Cardiac muscle cell (in vitro differentiated cells and primary cell): Measurements from ENCODE around the gene NOS1. TPM values are rescaled to one million over a fixed set of nuclear protein-coding genes. Genes with fewer than 3 reads are reported as not detected.

ENCODE experiments used
- DNase-seq, 2 donors: peaks; one replicate each; pipeline versions ENCODE4 v3.0.0 to v3.0.0-alpha.2; 2010 to 2017; ENCODE audit warnings: low read depth in 1 of 2, low spot score in 1 of 2
- H3K27ac ChIP-seq: fragments of 200-600 bp; sonication (generic); 2 replicates; pipeline ENCODE4 v1.5.1; 2016
- H3K27me3 ChIP-seq: fragments of 200-600 bp; sonication (generic); 2 replicates; pipeline ENCODE4 v1.6.0; 2016; ENCODE audit warnings: control low read depth
- H3K36me3 ChIP-seq: fragments of 200-600 bp; sonication (generic); 2 replicates; pipeline ENCODE4 v1.5.1; 2016; ENCODE audit warnings: control low read depth
- H3K4me1 ChIP-seq: fragments of 200-600 bp; sonication (generic); 2 replicates; pipeline ENCODE4 v1.8.1; 2017; ENCODE audit warnings: low read depth, mild to moderate bottlenecking, mixed run types
- H3K4me3 ChIP-seq: fragments of 200-600 bp; sonication (generic); 2 replicates; pipeline ENCODE4 v1.5.1; 2016; ENCODE audit warnings: mild to moderate bottlenecking
- H3K9me3 ChIP-seq: fragments of 200-600 bp; sonication (generic); 2 replicates; pipeline ENCODE4 v1.5.1; 2017; ENCODE audit warnings: low read depth, mild to moderate bottlenecking, control low read depth
- CTCF ChIP-seq: IDR thresholded peaks from 2 replicates; pipeline ENCODE4 v1.5.1; 2012; ENCODE audit warnings: low read depth, mild to moderate bottlenecking, low read length
- polyA plus RNA-seq: library from polyadenylated mRNA; unstranded; fragments of >200 nt; fragmentation: Nextera tagmentation; extraction: Ambion mirVana; gene quantifications from 2 replicates; pipeline ENCODE4 v1.2.1, GENCODE V29; 2016
- total RNA-seq: library from RNA; depleted of rRNA; stranded (reverse); fragments of >200 nt; gene quantifications from 2 replicates; pipeline ENCODE4 v1.2.3, GENCODE V29; 2016

The NOS1 gene
- total and polyA plus RNA-seq, 2 experiments from 2014 or later: not detected

GRCh38 chr12:117330441-117331113 lies 30.8 kb downstream of the NOS1 start:
- Histone ChIP-seq H3K4me1 (no peaks in the 10 kb centered on the region), H3K27ac (no peak overlapping the region), H3K27me3 (no peaks in the 10 kb centered on the region), H3K9me3 (no peaks in the 10 kb centered on the region), H3K4me3 (no peak overlapping the region), H3K36me3 (no peaks in the 10 kb centered on the region)
- no peak for DNase-seq
- TF ChIP-seq CTCF: no peak

GRCh38 chr12:117329756-117330155 lies 31.7 kb downstream of the NOS1 start:
- DNase-seq: no peak
- Histone ChIP-seq H3K4me3 (no peak overlapping the region), H3K27ac (no peak overlapping the region), H3K27me3 (no peaks in the 10 kb centered on the region), H3K4me1 (no peaks in the 10 kb centered on the region), H3K36me3 (no peaks in the 10 kb centered on the region), H3K9me3 (no peaks in the 10 kb centered on the region)
- no peak for TF ChIP-seq CTCF

- Histone ChIP-seq H3K9me3 (no peaks in the 10 kb centered on the region), H3K36me3 (no peaks in the 10 kb centered on the region), H3K27ac (no peak overlapping the region), H3K4me3 (no peak overlapping the region), H3K27me3 (peaks cover 2% of the 10 kb centered on the region), H3K4me1 (no peaks in the 10 kb centered on the region)
- DNase-seq: no peak
- TF ChIP-seq CTCF: no peak
Observed at GRCh38 chr12:117328556-117329100, 32.8 kb downstream of the NOS1 start.

- DNase-seq: no peak
- H3K27me3 ChIP-seq: peaks cover 16% of the 10 kb centered on the region
- H3K36me3 ChIP-seq: no peaks in the 10 kb centered on the region
- no peaks in the 10 kb centered on the region for H3K4me1 ChIP-seq
- no peak for TF ChIP-seq CTCF
- H3K9me3 ChIP-seq: no peaks in the 10 kb centered on the region
- no peak overlapping the region for H3K27ac ChIP-seq
- H3K4me3 ChIP-seq: no peak overlapping the region
Observed at GRCh38 chr12:117322428-117322827, 39.0 kb downstream of the NOS1 start.

- no peak for TF ChIP-seq CTCF
- H3K4me3 ChIP-seq: no peak overlapping the region
- H3K27ac ChIP-seq: no peak overlapping the region
- H3K36me3 ChIP-seq: no peaks in the 10 kb centered on the region
- H3K27me3 ChIP-seq: peaks cover 16% of the 10 kb centered on the region
- H3K4me1 ChIP-seq: no peaks in the 10 kb centered on the region
- no peak for DNase-seq
- H3K9me3 ChIP-seq: no peaks in the 10 kb centered on the region
Observed at GRCh38 chr12:117321572-117321971, 39.9 kb downstream of the NOS1 start.
